ENCODE data around the gene ENG. TPM values are rescaled to one million over a fixed set of nuclear protein-coding genes. Genes with fewer than 3 reads are reported as not detected.

The ENG gene
- polyA plus RNA-seq, 1 of the 3 experiments (the other 2 are of a cell fraction), result 18.8 TPM

DNA sequence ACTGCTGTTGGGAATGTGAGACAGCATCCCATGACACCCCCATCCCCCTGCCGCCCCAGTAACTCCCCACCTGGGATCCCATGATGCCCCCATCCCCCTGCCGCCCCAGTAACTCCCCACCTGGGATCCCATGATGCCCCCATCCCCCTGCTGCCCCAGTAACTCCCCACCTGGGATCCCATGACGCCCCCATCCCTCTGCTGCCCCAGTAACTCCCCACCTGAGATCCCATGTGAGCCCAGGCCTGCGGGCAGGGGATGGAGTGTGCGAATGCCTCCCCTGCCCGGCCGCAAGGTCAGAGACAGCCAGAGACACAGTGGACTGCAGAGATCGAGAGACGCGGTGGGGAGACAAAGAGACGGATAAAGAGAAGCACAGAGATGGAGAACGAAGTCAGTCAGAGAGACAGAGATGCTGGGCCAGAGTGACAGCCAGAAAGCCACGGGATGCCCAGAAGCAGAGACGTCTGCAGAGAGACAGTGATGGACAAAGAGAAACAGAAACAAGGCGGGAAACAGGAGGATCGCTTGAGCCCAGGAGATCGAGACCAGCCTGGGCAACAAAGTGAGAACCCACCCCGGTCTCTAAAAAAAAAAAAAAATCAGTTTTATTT lies 77.0 kb downstream of the ENG start (continued):
- TF ChIP-seq, protein P1, sequence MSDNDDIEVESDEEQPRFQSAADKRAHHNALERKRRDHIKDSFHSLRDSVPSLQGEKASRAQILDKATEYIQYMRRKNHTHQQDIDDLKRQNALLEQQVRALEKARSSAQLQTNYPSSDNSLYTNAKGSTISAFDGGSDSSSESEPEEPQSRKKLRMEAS (IDR thresholded peaks at IDR 0.05; ENCODE audit: low read depth), result no peak
- TF ChIP-seq, protein P2, sequence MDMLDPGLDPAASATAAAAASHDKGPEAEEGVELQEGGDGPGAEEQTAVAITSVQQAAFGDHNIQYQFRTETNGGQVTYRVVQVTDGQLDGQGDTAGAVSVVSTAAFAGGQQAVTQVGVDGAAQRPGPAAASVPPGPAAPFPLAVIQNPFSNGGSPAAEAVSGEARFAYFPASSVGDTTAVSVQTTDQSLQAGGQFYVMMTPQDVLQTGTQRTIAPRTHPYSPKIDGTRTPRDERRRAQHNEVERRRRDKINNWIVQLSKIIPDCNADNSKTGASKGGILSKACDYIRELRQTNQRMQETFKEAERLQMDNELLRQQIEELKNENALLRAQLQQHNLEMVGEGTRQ (IDR thresholded peaks at IDR 0.05; ENCODE audit: borderline replicate concordance, low read depth, low read length), result no peak
- TF ChIP-seq, protein P3, sequence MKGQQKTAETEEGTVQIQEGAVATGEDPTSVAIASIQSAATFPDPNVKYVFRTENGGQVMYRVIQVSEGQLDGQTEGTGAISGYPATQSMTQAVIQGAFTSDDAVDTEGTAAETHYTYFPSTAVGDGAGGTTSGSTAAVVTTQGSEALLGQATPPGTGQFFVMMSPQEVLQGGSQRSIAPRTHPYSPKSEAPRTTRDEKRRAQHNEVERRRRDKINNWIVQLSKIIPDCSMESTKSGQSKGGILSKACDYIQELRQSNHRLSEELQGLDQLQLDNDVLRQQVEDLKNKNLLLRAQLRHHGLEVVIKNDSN (IDR thresholded peaks at IDR 0.05; ENCODE audit: borderline replicate concordance, low read depth), result no peak
- TF ChIP-seq ELF1 (IDR thresholded peaks at IDR 0.05) (no peak), RFX5 (IDR thresholded peaks at IDR 0.05; ENCODE audit: low read length) (no peak), YY1 (IDR thresholded peaks at IDR 0.05; ENCODE audit: low read depth) (no peak), EP300 (IDR thresholded peaks at IDR 0.05; ENCODE audit: borderline replicate concordance in 1 of 2, low read depth in 1 of 2, low read length in 1 of 2) (no peak)

DNA sequence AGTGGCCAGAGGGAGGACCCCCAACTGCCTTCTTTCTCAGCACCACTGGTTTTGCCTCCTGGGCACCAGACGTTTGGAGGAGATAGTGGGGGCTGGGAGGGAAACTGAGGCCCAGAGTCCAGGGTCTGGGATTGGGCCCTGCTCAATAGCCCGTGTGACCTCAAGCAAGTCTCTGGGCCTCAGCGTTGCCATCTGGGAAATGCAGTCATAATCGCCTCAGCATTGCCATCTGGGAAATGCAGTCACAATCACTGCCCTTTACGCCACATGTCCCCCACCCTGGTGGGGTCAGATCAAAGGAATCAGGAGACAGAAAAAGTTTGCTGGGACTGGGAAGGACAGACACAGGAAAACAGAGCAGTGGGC lies 77.6 kb downstream of the ENG start:
- CTCF ChIA-PET, result interaction anchor here (2.7 to 7.4 kb wide), 2 partner anchors 8 to 42 kb away, joined by 20 to 36 read pairs; partner anchors contain the start of gene TOR2A

More for the DNA sequence above, 77.6 kb downstream of the ENG start:
- 68% methylated on average over 3 of the region's 5 CpGs for WGBS (ENCODE audit: low lambda C conversion rate)
- no peaks in the 10 kb centered on the region for H3K79me2 ChIP-seq (ENCODE audit: insufficient read depth)
- TF ChIP-seq TEAD4 (IDR thresholded peaks at IDR 0.05; ENCODE audit: borderline replicate concordance, insufficient read depth) (no peak), SIN3A (IDR thresholded peaks at IDR 0.05; ENCODE audit: borderline replicate concordance, low read depth, low read length) (no peak), RAD21 (IDR thresholded peaks at IDR 0.05; ENCODE audit: low read length) (no peak), GATA2 (CRISPR knock-in tag; IDR thresholded peaks at IDR 0.05) (no peak), EZH2phosphoT487 (IDR thresholded peaks at IDR 0.05; ENCODE audit: borderline replicate concordance, low read depth) (no peak), RFX5 (IDR thresholded peaks at IDR 0.05; ENCODE audit: low read length) (no peak), EP300 (IDR thresholded peaks at IDR 0.05; ENCODE audit: borderline replicate concordance in 1 of 2, low read depth in 1 of 2, low read length in 1 of 2) (no peak), MXI1 (IDR thresholded peaks at IDR 0.05; ENCODE audit: low read depth, low read length) (no peak)
- TF ChIP-seq, protein P4, sequence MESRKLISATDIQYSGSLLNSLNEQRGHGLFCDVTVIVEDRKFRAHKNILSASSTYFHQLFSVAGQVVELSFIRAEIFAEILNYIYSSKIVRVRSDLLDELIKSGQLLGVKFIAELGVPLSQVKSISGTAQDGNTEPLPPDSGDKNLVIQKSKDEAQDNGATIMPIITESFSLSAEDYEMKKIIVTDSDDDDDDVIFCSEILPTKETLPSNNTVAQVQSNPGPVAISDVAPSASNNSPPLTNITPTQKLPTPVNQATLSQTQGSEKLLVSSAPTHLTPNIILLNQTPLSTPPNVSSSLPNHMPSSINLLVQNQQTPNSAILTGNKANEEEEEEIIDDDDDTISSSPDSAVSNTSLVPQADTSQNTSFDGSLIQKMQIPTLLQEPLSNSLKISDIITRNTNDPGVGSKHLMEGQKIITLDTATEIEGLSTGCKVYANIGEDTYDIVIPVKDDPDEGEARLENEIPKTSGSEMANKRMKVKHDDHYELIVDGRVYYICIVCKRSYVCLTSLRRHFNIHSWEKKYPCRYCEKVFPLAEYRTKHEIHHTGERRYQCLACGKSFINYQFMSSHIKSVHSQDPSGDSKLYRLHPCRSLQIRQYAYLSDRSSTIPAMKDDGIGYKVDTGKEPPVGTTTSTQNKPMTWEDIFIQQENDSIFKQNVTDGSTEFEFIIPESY (IDR thresholded peaks at IDR 0.05; ENCODE audit: borderline replicate concordance, low read depth), result no peak
- TF ChIP-seq, protein P5, sequence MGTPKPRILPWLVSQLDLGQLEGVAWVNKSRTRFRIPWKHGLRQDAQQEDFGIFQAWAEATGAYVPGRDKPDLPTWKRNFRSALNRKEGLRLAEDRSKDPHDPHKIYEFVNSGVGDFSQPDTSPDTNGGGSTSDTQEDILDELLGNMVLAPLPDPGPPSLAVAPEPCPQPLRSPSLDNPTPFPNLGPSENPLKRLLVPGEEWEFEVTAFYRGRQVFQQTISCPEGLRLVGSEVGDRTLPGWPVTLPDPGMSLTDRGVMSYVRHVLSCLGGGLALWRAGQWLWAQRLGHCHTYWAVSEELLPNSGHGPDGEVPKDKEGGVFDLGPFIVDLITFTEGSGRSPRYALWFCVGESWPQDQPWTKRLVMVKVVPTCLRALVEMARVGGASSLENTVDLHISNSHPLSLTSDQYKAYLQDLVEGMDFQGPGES (IDR thresholded peaks at IDR 0.05; ENCODE audit: low read depth, low read length), result no peak
- TF ChIP-seq, protein P1 (IDR thresholded peaks at IDR 0.05; ENCODE audit: low read depth), result no peak
- H3K27ac ChIP-seq (ENCODE audit: low read depth in 2 of 2, low read length in 1 of 2), result no peak overlapping the region
- H3F3A ChIP-seq (replicated peaks; ENCODE audit: insufficient read depth), result no peaks in the 10 kb centered on the region
- POLR2A ChIA-PET, result no interaction called here
- H2AFZ ChIP-seq (ENCODE audit: low read depth), result no peak overlapping the region
- H3K36me3 ChIP-seq (replicated peaks in 1 of 2; ENCODE audit: control insufficient read depth in 1 of 2, insufficient read depth in 2 of 2, low read length in 1 of 2), result no peaks in the 10 kb centered on the region
- H3K27me3 ChIP-seq (ENCODE audit: insufficient read depth), result no peaks in the 10 kb centered on the region
- no peak overlapping the region for H3K4me3 ChIP-seq (ENCODE audit: low read depth in 2 of 2, low read length in 1 of 2)
- no peak overlapping the region for H3K4me2 ChIP-seq
- no peak for DNase-seq
- no peaks in the 10 kb centered on the region for H4K20me1 ChIP-seq (ENCODE audit: insufficient read depth)
- H3K4me1 ChIP-seq (ENCODE audit: control insufficient read depth in 1 of 2, insufficient read depth in 2 of 2, low read depth in 1 of 2, low read length in 1 of 2), result peaks cover 0 to 18% of the 10 kb centered on the region in 2 experiments; a peak in 1 of 4 replicates
- no peaks in the 10 kb centered on the region for H3K9me2 ChIP-seq
- H3K9ac ChIP-seq, result no peak overlapping the region
- no peaks in the 10 kb centered on the region for H3K9me3 ChIP-seq

Measured in SK-N-SH (cell line).